ENCODE data around the gene C5orf46. TPM values are rescaled to one million over a fixed set of nuclear protein-coding genes. Genes with fewer than 3 reads are reported as not detected.

The C5orf46 gene
- total RNA-seq, 4 donors from 2014 or later = not detected

DNA sequence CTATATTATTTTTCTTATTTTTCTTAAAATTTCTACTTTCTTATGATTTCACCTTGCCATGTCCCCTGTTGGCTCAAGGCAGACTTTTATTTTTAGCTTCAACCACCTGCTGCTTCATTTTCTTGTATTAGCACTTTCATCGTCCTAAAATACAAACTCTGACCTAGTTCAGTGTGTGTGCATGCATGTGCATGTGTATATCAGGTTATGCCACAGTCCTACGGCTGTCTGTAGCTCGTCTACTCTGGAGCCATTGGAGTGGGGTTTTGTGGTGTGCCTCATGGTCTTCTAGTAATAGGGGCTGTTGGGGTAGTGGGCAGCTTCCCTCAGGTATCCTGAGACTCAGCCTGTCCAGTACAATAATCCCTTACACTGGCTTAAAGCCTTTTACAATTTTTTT lies 61.5 kb downstream of the C5orf46 start:
- Histone ChIP-seq H3K4me1 (no peaks in the 10 kb centered on the region), H3K4me3 (no peak overlapping the region), H3K36me3 (no peaks in the 10 kb centered on the region), H3K27ac (no peak overlapping the region), H3K9me3 (no peaks in the 10 kb centered on the region), H3K27me3 (peaks cover 0 to 10% (median 0%) of the 10 kb centered on the region in 4 donors)
- intact Hi-C loops (cut with DNase I) = no loop called here
- 77 to 84% methylated on average over 3 of the region's 3 CpGs for WGBS, 2 donors
- no peak for TF ChIP-seq CTCF (IDR thresholded peaks at IDR 0.05)
- no peak for TF ChIP-seq POLR2A (IDR thresholded peaks at IDR 0.05)
- DNase-seq = no peak

DNA sequence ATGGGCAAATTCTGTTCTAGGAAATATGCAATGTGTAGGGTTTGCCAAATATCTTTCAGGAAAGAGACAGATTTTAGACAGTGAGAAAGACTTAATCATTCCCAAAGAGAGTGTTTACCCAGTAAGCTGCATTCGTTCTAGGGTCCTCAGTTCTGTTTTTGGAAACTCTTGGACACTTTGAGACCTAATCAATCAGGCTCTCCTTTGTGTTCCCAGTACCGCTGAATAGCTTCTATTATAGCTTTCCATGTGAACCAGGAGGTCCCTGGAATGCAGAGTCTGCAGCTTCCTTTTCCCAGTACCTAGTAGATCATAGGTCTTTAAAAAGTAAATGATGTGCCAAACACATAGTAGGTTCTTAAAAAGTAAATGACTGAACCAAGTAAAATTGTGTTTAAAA lies 63.5 kb downstream of the C5orf46 start:
- no peak overlapping the region for H3K4me3 ChIP-seq
- WGBS, 2 donors = 43 to 58% methylated on average over 2 of the region's 2 CpGs
- DNase-seq = no peak

More for the DNA sequence above, 63.5 kb downstream of the C5orf46 start:
- Histone ChIP-seq H3K4me1 (no peaks in the 10 kb centered on the region), H3K9me3 (no peaks in the 10 kb centered on the region), H3K27ac (no peak overlapping the region), H3K27me3 (peaks cover 0 to 10% (median 0%) of the 10 kb centered on the region in 4 donors), H3K36me3 (no peaks in the 10 kb centered on the region)
- intact Hi-C loops (cut with DNase I) = no loop called here
- TF ChIP-seq CTCF (IDR thresholded peaks at IDR 0.05) = no peak
- TF ChIP-seq POLR2A (IDR thresholded peaks at IDR 0.05) = no peak

Other genes with a start within 250 kb of the C5orf46 start
- 1 to 10 TPM in 1 of 4 donors, under 1 TPM in 2, not detected in 1; 0.09 to 2.9 (median 0.18) TPM for gene JAKMIP2, start 123.8 kb downstream of the C5orf46 start, total RNA-seq
- not detected for gene SPINK1, start 74.9 kb downstream of the C5orf46 start, total RNA-seq
- not detected for gene SCGB3A2, start 27.8 kb downstream of the C5orf46 start, total RNA-seq
- gene SPINK5, start 157.4 kb upstream of the C5orf46 start, total RNA-seq = 100 to 1,000 TPM; 550 to 961 (median 863) TPM

Measured in esophagus squamous epithelium (tissue), 5 donors.